Astrocyte (in vitro differentiated cells and primary cell): ENCODE results near the gene SFRP2. TPM values are rescaled to one million over a fixed set of nuclear protein-coding genes. Genes with fewer than 3 reads are reported as not detected.

Experiments used
- DNase-seq: peaks from one replicate; pipeline ENCODE4 v3.0.0-alpha.2; 2010; ENCODE audit warnings: low read depth
- FAIRE-seq: peaks from 2 replicates; lab custom pipeline; 2011; peaks lifted over from hg19 to GRCh38; lab: Jason Lieb, UNC
- H2AFZ ChIP-seq: 2 replicates; pipeline ENCODE4 v1.6.0; 2012; ENCODE audit warnings: low read depth, low read length, inconsistent platforms
- H3K27ac ChIP-seq: 2 replicates; pipeline ENCODE4 v1.5.1; 2011; ENCODE audit warnings: low read depth, low read length, inconsistent platforms
- H3K27me3 ChIP-seq: 2 replicates; pipeline ENCODE4 v1.6.0; 2011; ENCODE audit warnings: low read length, inconsistent platforms; ENCODE audit not compliant: insufficient read depth
- H3K36me3 ChIP-seq: 2 replicates; pipeline ENCODE4 v1.5.1; 2011; ENCODE audit warnings: low read length, inconsistent platforms; ENCODE audit not compliant: insufficient read depth
- H3K4me1 ChIP-seq: 2 replicates; pipeline ENCODE4 v1.5.1; 2011; ENCODE audit warnings: low read length, inconsistent platforms; ENCODE audit not compliant: insufficient read depth
- H3K4me2 ChIP-seq: 2 replicates; pipeline ENCODE4 v1.6.0; 2012; ENCODE audit warnings: low read length, inconsistent platforms
- H3K4me3 ChIP-seq: 2 replicates; pipeline ENCODE4 v1.5.1; 2011; ENCODE audit warnings: low read depth, mild to moderate bottlenecking, low read length, inconsistent platforms; ENCODE audit not compliant: insufficient read depth
- H3K79me2 ChIP-seq: 2 replicates; pipeline ENCODE4 v1.6.0; 2012; ENCODE audit warnings: mild to moderate bottlenecking, low read length, inconsistent platforms; ENCODE audit not compliant: insufficient read depth
- H3K9ac ChIP-seq: 2 replicates; pipeline ENCODE4 v1.6.0; 2012; ENCODE audit warnings: mild to moderate bottlenecking, low read length, inconsistent platforms
- H3K9me3 ChIP-seq: 2 replicates; pipeline ENCODE4 v1.5.1; 2012; ENCODE audit warnings: low read depth, mild to moderate bottlenecking, low read length, inconsistent platforms; ENCODE audit not compliant: insufficient read depth
- H4K20me1 ChIP-seq: 2 replicates; pipeline ENCODE4 v1.6.0; 2012; ENCODE audit warnings: low read length, inconsistent platforms; ENCODE audit not compliant: insufficient read depth
- H3K27ac Mint-ChIP-seq: one replicate; pipeline ENCODE4 v1.8.0; 2021; ENCODE audit warnings: mild to moderate bottlenecking, mixed read lengths; ENCODE audit not compliant: unreplicated experiment
- H3K27me3 Mint-ChIP-seq: one replicate; pipeline ENCODE4 v1.8.0; 2021; ENCODE audit warnings: low read depth, mixed read lengths; ENCODE audit not compliant: unreplicated experiment
- H3K36me3 Mint-ChIP-seq: one replicate; pipeline ENCODE4 v1.8.0; 2021; ENCODE audit warnings: low read depth, mixed read lengths; ENCODE audit not compliant: unreplicated experiment
- H3K4me1 Mint-ChIP-seq: one replicate; pipeline ENCODE4 v1.8.0; 2021; ENCODE audit warnings: low read depth, mixed read lengths; ENCODE audit not compliant: unreplicated experiment
- H3K4me3 Mint-ChIP-seq: one replicate; pipeline ENCODE4 v1.8.0; 2021; ENCODE audit warnings: mild to moderate bottlenecking, moderate library complexity, mixed read lengths; ENCODE audit not compliant: unreplicated experiment
- H3K9me3 Mint-ChIP-seq: one replicate; pipeline ENCODE4 v1.8.0; 2021; ENCODE audit warnings: mild to moderate bottlenecking, mixed read lengths; ENCODE audit not compliant: unreplicated experiment
- CTCF ChIP-seq: IDR thresholded peaks from 2 replicates; pipeline ENCODE4 v1.5.1; 2011; ENCODE audit warnings: low read depth, mild to moderate bottlenecking, inconsistent platforms, low read length, moderate library complexity; ENCODE audit not compliant: insufficient read depth
- EZH2 ChIP-seq: IDR thresholded peaks from 2 replicates; pipeline ENCODE4 v1.6.1; 2012; ENCODE audit warnings: mild to moderate bottlenecking, low read length, inconsistent platforms; ENCODE audit not compliant: insufficient read depth
- total RNA-seq: library from RNA; stranded (reverse); gene quantifications from 2 replicates; pipeline ENCODE4 v1.2.1, GENCODE V29; 2021

The SFRP2 gene
- total RNA-seq, 1 donor from 2014 or later = 92.8 TPM

GRCh38 chr4:153755186-153755585, 33.7 kb downstream of the SFRP2 start:
- Histone ChIP-seq H3K4me2 (no peak overlapping the region), H3K79me2 (no peaks in the 10 kb centered on the region), H3K4me3 (no peak overlapping the region), H3K36me3 (no peaks in the 10 kb centered on the region), H4K20me1 (no peaks in the 10 kb centered on the region), H3K4me1 (peaks cover 10% of the 10 kb centered on the region), H3K27me3 (peaks cover 13% of the 10 kb centered on the region), H3K27ac (no peak overlapping the region), H3K9me3 (no peaks in the 10 kb centered on the region), H3K9ac (no peak overlapping the region), H2AFZ (no peak overlapping the region)
- Mint-ChIP-seq H3K27ac (no peak overlapping the region), H3K4me1 (peaks cover 12% of the 10 kb centered on the region), H3K9me3 (no peaks in the 10 kb centered on the region), H3K4me3 (no peak overlapping the region), H3K27me3 (peaks cover 15% of the 10 kb centered on the region), H3K36me3 (no peaks in the 10 kb centered on the region)
- DNase-seq (no peak), FAIRE-seq (no peak)
- TF ChIP-seq EZH2 (no peak), CTCF (no peak)

- peaks cover 6% of the 10 kb centered on the region for H3K4me1 Mint-ChIP-seq
- Histone ChIP-seq H3K4me3 (no peak overlapping the region), H3K4me2 (no peak overlapping the region), H3K9me3 (no peaks in the 10 kb centered on the region), H4K20me1 (no peaks in the 10 kb centered on the region), H2AFZ (no peak overlapping the region), H3K27ac (no peak overlapping the region), H3K79me2 (no peaks in the 10 kb centered on the region), H3K9ac (no peak overlapping the region), H3K4me1 (peaks cover 5% of the 10 kb centered on the region), H3K36me3 (no peaks in the 10 kb centered on the region), H3K27me3 (no peaks in the 10 kb centered on the region)
- TF ChIP-seq EZH2 (no peak), CTCF (peak; percentile 87)
- H3K27me3 Mint-ChIP-seq = peaks cover 2% of the 10 kb centered on the region
- FAIRE-seq (no peak), DNase-seq (peak; percentile 49)
- no peaks in the 10 kb centered on the region for H3K9me3 Mint-ChIP-seq
- H3K27ac Mint-ChIP-seq = no peak overlapping the region
- H3K36me3 Mint-ChIP-seq = no peaks in the 10 kb centered on the region
- H3K4me3 Mint-ChIP-seq = no peak overlapping the region
Measured at GRCh38 chr4:153750197-153750817, 38.6 kb downstream of the SFRP2 start.

- Mint-ChIP-seq H3K36me3 (no peaks in the 10 kb centered on the region), H3K9me3 (no peaks in the 10 kb centered on the region), H3K4me1 (peaks cover 6% of the 10 kb centered on the region), H3K4me3 (no peak overlapping the region), H3K27ac (peak overlapping the region; percentile 88), H3K27me3 (peaks cover 2% of the 10 kb centered on the region)
- H3K4me1 ChIP-seq = peaks cover 5% of the 10 kb centered on the region
- peak overlapping the region; percentile 4 for H3K4me2 ChIP-seq
- FAIRE-seq (peak; percentile 56), DNase-seq (peak; percentile 70)
- H3K27me3 ChIP-seq = no peaks in the 10 kb centered on the region
- no peak overlapping the region for H3K4me3 ChIP-seq
- no peaks in the 10 kb centered on the region for H3K36me3 ChIP-seq
- no peak overlapping the region for H3K9ac ChIP-seq
- H3K79me2 ChIP-seq = no peaks in the 10 kb centered on the region
- no peaks in the 10 kb centered on the region for H3K9me3 ChIP-seq
- no peak overlapping the region for H2AFZ ChIP-seq
- H4K20me1 ChIP-seq = no peaks in the 10 kb centered on the region
- TF ChIP-seq EZH2 = no peak
- TF ChIP-seq CTCF = no peak
- H3K27ac ChIP-seq = no peak overlapping the region
Measured at GRCh38 chr4:153748378-153748777, 40.5 kb downstream of the SFRP2 start.
